ENCODE measurements around the gene MROH9. TPM values are rescaled to one million over a fixed set of nuclear protein-coding genes. Genes with fewer than 3 reads are reported as not detected.
A peak's percentile ranks its signal among the peaks of the same experiment; 100 is the strongest.

Gene MROH9
- total RNA-seq (2014; rRNA removed; shearing (Covaris generic)) (0.25 TPM in 1 of 2 replicates, not detected in the other), polyA plus RNA-seq (2016; fragmentation: Nextera tagmentation; extraction: Ambion mirVana) (0.16 TPM in 1 of 2 replicates, not detected in the other)

DNA sequence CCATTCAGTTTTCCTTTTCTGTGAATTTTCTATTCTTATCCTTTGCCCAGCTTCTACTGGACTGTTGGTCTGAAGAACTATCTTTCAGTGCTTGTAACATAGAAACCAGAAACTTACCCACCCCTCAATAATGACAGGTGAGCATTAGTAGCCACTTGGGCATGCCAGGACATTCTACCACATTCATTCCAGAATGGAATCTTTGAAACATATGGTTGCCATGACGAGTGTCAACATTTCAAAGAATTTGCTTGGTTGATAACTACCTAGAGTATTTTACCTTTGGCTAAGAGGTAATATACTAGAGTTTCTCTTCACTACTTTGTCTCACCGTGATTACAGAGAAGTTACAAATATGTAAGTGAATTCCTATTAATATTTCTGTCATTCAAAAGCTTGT is at the start of gene MROH9:
Gene MROH9, plus strand, starts transcription at position 304 of the 400 bp plus-strand sequence. CDS start 10,023 bp downstream, outside the sequence.
- 85 to 91% methylated on average over 2 of the region's 2 CpGs for WGBS, 2 experiments (ENCODE audit: low coverage in 1 of 2, low lambda C conversion rate in 2 of 2, missing lambda C conversion rate in 2 of 2)

DNA sequence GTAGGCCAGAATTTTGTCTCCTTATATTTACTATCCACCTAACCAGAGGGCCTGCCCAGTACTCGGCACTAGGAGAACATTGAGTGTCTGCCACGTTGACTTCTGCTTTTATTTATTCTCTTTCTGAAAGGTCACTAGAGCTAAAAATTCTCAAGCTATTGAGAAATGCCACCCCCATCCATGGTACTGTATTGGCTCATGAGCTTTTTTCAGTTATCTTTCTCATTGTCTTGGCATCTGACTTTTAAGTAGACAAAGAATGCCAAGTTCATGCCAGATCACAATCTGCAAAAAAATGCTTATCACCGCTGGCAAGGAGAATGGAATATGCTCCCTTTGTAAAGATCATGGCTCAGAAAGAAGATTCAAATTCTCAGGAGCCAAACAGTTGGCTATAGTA is 49.8 kb upstream of the MROH9 start:
- Histone ChIP-seq H3K9me2 (ENCODE audit: insufficient read depth) (no peaks in the 10 kb centered on the region), H3K4me3 (no peak overlapping the region), H3K27ac (peak overlapping the region; percentile 33), H3K36me3 (ENCODE audit: low read depth) (no peaks in the 10 kb centered on the region), H3K4me1 (ENCODE audit: insufficient read depth) (peaks cover 33% of the 10 kb centered on the region), H3K9me3 (ENCODE audit: low read depth) (no peaks in the 10 kb centered on the region), H3F3A (ENCODE audit: insufficient read depth) (peaks cover 32% of the 10 kb centered on the region), H3K79me2 (ENCODE audit: insufficient read depth) (no peaks in the 10 kb centered on the region), H2AFZ (0 out of 2 replicates have a peak overlapping the region, but pooled peaks have one; percentile 26), H3K9ac (no peak overlapping the region), H4K20me1 (ENCODE audit: insufficient read depth) (no peaks in the 10 kb centered on the region), H3K27me3 (replicated peaks; ENCODE audit: insufficient read depth) (no peaks in the 10 kb centered on the region), H3K4me2 (ENCODE audit: unreplicated experiment) (no peak overlapping the region)
- in situ Hi-C loops (cut with MboI) = no loop called here
- DNase-seq = peak; percentile 64
- 28 to 29% methylated on average over 3 of the region's 3 CpGs for WGBS, 2 experiments (ENCODE audit: low coverage in 1 of 2, low lambda C conversion rate in 2 of 2, missing lambda C conversion rate in 2 of 2)
- TF ChIP-seq EZH2phosphoT487 (IDR thresholded peaks at IDR 0.05; ENCODE audit: insufficient read depth, low read depth) = no peak
- no peak for TF ChIP-seq EZH2 (IDR thresholded peaks at IDR 0.05; ENCODE audit: insufficient read depth, poor library complexity, severe bottlenecking)

More for the DNA sequence above, at the start of gene MROH9:
- H4K20me1 ChIP-seq (ENCODE audit: insufficient read depth) = no peaks in the 10 kb centered on the region
- no peaks in the 10 kb centered on the region for H3K27me3 ChIP-seq (replicated peaks; ENCODE audit: insufficient read depth)
- H3K36me3 ChIP-seq (ENCODE audit: low read depth) = no peaks in the 10 kb centered on the region
- peaks cover 7% of the 10 kb centered on the region for H3K4me1 ChIP-seq (ENCODE audit: insufficient read depth)
- H3F3A ChIP-seq (ENCODE audit: insufficient read depth) = peaks cover 7% of the 10 kb centered on the region; the same call in 1 of the 2 replicates
- no peaks in the 10 kb centered on the region for H3K9me2 ChIP-seq (ENCODE audit: insufficient read depth)
- H2AFZ ChIP-seq = no peak within 1 kb of the TSS
- no peak within 1 kb of the TSS for H3K4me2 ChIP-seq (ENCODE audit: unreplicated experiment)
- in situ Hi-C loops (cut with MboI) = no loop called here
- no peak for TF ChIP-seq EZH2 (IDR thresholded peaks at IDR 0.05; ENCODE audit: insufficient read depth, poor library complexity, severe bottlenecking)
- TF ChIP-seq EZH2phosphoT487 (IDR thresholded peaks at IDR 0.05; ENCODE audit: insufficient read depth, low read depth) = no peak
- DNase-seq = no peak
- no peaks in the 10 kb centered on the region for H3K79me2 ChIP-seq (ENCODE audit: insufficient read depth)
- H3K27ac ChIP-seq = no peak within 1 kb of the TSS
- no peak within 1 kb of the TSS for H3K9ac ChIP-seq
- no peaks in the 10 kb centered on the region for H3K9me3 ChIP-seq (ENCODE audit: low read depth)
- no peak within 1 kb of the TSS for H3K4me3 ChIP-seq

GRCh38 chr1:170886460-170886859 is 48.9 kb upstream of the MROH9 start:
- WGBS, 2 experiments (ENCODE audit: low coverage in 1 of 2, low lambda C conversion rate in 2 of 2, missing lambda C conversion rate in 2 of 2) = 58 to 61% methylated on average over 3 of the region's 3 CpGs
- TF ChIP-seq EZH2phosphoT487 (IDR thresholded peaks at IDR 0.05; ENCODE audit: insufficient read depth, low read depth) (no peak), EZH2 (IDR thresholded peaks at IDR 0.05; ENCODE audit: insufficient read depth, poor library complexity, severe bottlenecking) (no peak)
- DNase-seq = no peak

DNA sequence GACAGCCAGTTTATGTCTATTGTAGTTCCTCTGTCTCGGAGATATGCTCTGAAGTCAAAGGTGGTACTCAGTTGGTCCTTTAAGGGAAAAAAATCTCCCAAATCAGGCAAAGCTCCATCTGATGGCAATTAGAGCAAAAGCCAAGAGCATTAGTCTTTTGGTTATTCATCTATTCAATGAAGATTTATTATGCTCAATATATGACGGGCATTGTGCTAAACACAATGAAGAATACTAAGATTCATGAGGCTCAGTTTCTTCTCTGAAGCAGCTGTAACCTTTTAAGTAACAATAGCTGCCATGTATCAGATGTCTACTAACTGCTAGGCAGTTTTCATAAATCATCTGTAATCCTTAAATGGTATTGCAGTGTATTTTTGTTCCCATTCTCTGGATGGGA is 47.6 kb upstream of the MROH9 start:
- Histone ChIP-seq H3K9ac (no peak overlapping the region), H3K36me3 (ENCODE audit: low read depth) (no peaks in the 10 kb centered on the region), H3K79me2 (ENCODE audit: insufficient read depth) (no peaks in the 10 kb centered on the region), H3K4me3 (no peak overlapping the region), H4K20me1 (ENCODE audit: insufficient read depth) (no peaks in the 10 kb centered on the region), H3K4me2 (ENCODE audit: unreplicated experiment) (no peak overlapping the region), H3K27me3 (replicated peaks; ENCODE audit: insufficient read depth) (no peaks in the 10 kb centered on the region), H3K9me3 (ENCODE audit: low read depth) (no peaks in the 10 kb centered on the region), H3K4me1 (ENCODE audit: insufficient read depth) (peaks cover 16% of the 10 kb centered on the region), H3K27ac (no peak overlapping the region), H2AFZ (no peak overlapping the region), H3K9me2 (ENCODE audit: insufficient read depth) (no peaks in the 10 kb centered on the region), H3F3A (ENCODE audit: insufficient read depth) (peaks cover 23% of the 10 kb centered on the region; the same call in 1 of the 2 replicates)
- in situ Hi-C loops (cut with MboI) = no loop called here
- 63 to 69% methylated on average over 2 of the region's 2 CpGs for WGBS, 2 experiments (ENCODE audit: low coverage in 1 of 2, low lambda C conversion rate in 2 of 2, missing lambda C conversion rate in 2 of 2)
- DNase-seq = no peak
- TF ChIP-seq EZH2 (IDR thresholded peaks at IDR 0.05; ENCODE audit: insufficient read depth, poor library complexity, severe bottlenecking) = no peak
- TF ChIP-seq EZH2phosphoT487 (IDR thresholded peaks at IDR 0.05; ENCODE audit: insufficient read depth, low read depth) = no peak

More at GRCh38 chr1:170886460-170886859, 48.9 kb upstream of the MROH9 start:
- Histone ChIP-seq H3K4me1 (ENCODE audit: insufficient read depth) (peaks cover 25% of the 10 kb centered on the region), H3F3A (ENCODE audit: insufficient read depth) (peaks cover 29% of the 10 kb centered on the region), H3K79me2 (ENCODE audit: insufficient read depth) (no peaks in the 10 kb centered on the region), H3K9ac (no peak overlapping the region), H3K36me3 (ENCODE audit: low read depth) (no peaks in the 10 kb centered on the region), H3K4me3 (no peak overlapping the region), H2AFZ (no peak overlapping the region), H3K9me2 (ENCODE audit: insufficient read depth) (no peaks in the 10 kb centered on the region), H3K27ac (no peak overlapping the region), H3K4me2 (ENCODE audit: unreplicated experiment) (no peak overlapping the region), H4K20me1 (ENCODE audit: insufficient read depth) (no peaks in the 10 kb centered on the region), H3K9me3 (ENCODE audit: low read depth) (no peaks in the 10 kb centered on the region), H3K27me3 (replicated peaks; ENCODE audit: insufficient read depth) (no peaks in the 10 kb centered on the region)
- in situ Hi-C loops (cut with MboI) = no loop called here
